Hematopoietic multipotent progenitor cell treated with erythropoietin and hydrocortisone succinate and interleukin-3 and kit ligand, for 15 days (in vitro differentiated cells): ENCODE data around the gene RPL36A.

ENCODE experiments used
- DNase-seq: peaks from one replicate; pipeline ENCODE4 v3.0.0-alpha.2; 2015; ENCODE audit warnings: low spot score

The RPL36A gene

DNA sequence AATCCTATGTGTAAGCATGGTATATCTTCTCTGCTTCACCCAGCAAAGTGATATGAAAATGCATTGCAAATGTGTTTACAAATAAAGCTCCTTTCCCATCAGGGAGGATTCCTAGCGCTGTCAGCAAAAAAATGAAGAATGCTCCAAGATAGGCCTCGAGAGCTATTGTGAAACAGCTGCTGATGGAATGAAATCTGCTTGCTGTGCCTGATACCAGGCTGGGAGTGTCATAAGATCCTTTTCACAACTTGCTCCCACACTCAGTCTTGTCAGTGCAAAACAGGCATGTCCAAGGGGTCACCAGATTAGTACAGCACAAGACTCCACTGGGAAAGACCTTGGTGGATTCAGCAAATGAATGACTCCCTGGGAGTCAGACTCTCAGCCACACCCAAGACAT is 51.3 kb downstream of the RPL36A start:
- DNase-seq, result no peak
